Measurements from ENCODE around the gene UHRF2. TPM values are rescaled to one million over a fixed set of nuclear protein-coding genes. Genes with fewer than 3 reads are reported as not detected.
"Not testable (repeated sequence)": the region's sequence is repeated elsewhere in the genome, so short reads cannot be mapped to it uniquely, and the experiment has no call there.

The UHRF2 gene, protein sequence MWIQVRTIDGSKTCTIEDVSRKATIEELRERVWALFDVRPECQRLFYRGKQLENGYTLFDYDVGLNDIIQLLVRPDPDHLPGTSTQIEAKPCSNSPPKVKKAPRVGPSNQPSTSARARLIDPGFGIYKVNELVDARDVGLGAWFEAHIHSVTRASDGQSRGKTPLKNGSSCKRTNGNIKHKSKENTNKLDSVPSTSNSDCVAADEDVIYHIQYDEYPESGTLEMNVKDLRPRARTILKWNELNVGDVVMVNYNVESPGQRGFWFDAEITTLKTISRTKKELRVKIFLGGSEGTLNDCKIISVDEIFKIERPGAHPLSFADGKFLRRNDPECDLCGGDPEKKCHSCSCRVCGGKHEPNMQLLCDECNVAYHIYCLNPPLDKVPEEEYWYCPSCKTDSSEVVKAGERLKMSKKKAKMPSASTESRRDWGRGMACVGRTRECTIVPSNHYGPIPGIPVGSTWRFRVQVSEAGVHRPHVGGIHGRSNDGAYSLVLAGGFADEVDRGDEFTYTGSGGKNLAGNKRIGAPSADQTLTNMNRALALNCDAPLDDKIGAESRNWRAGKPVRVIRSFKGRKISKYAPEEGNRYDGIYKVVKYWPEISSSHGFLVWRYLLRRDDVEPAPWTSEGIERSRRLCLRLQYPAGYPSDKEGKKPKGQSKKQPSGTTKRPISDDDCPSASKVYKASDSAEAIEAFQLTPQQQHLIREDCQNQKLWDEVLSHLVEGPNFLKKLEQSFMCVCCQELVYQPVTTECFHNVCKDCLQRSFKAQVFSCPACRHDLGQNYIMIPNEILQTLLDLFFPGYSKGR
- polyA plus RNA-seq: 10 to 100 TPM; 10.8 to 15.9 (median 11.6) TPM

DNA sequence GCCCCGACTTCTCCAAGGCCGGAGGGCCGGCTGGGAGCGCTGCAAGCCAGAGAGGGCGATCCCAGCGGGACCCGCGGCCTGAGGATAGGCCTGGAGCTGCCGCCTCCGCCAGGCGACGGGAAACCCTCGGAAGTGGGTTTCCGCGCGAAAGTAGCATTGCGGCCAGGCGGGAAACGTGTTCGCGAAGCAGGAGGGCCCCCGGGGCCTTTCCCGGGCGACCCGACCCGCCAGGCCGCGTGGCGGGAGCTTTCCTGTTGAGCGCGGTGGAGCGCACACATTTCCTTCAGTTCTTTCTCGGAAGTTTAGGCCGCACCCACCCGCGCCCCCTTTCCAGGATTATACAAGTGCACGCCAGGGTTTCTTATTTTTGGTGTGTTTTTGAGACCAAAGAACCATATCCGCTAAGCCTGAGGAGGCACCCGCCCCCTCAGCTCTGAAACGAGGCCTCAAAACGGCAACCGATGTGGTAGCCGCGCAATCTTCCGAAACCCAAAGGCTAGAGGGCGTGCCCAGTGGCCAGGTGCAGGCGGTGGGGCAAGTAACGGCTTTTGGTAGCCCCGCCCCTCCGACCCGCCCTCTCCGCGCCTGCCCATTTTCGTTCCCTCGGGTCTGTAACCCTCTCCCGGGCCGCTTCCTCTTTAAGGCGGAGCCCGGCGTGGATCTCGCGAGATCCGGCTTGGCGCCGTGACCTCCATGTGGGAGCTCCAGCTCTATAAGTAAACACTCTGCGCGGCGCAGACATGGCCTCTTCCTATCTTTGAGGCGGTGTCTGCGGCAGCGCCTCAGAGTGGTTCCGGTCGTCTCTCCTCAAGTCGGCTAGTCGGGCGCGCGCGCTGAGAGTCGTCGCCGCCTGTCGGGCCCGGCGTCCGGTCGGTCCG is at the start of gene UHRF2:
TSS of gene UHRF2 (plus strand) at position 713 of the 878 bp plus-strand sequence. CDS start 292 bp downstream, outside the sequence.
- Mint-ChIP-seq H3K27me3 (ENCODE audit: low read depth in 3 of 3) (peaks cover 4 to 7% (median 5%) of the 10 kb centered on the region in 3 donors), H3K4me3 (peak within 1 kb of the TSS; percentile 86 to 94 (median 91)), H3K36me3 (peaks cover 0 to 8% (median 4%) of the 10 kb centered on the region in 3 donors), H3K27ac (peak within 1 kb of the TSS; percentile 86 to 95 (median 90)), H3K4me1 (peaks cover 35 to 37% of the 10 kb centered on the region in 2 donors), H3K9me3 (no peaks in the 10 kb centered on the region)
- peak; percentile 92 to 95 (median 94) for DNase-seq

DNA sequence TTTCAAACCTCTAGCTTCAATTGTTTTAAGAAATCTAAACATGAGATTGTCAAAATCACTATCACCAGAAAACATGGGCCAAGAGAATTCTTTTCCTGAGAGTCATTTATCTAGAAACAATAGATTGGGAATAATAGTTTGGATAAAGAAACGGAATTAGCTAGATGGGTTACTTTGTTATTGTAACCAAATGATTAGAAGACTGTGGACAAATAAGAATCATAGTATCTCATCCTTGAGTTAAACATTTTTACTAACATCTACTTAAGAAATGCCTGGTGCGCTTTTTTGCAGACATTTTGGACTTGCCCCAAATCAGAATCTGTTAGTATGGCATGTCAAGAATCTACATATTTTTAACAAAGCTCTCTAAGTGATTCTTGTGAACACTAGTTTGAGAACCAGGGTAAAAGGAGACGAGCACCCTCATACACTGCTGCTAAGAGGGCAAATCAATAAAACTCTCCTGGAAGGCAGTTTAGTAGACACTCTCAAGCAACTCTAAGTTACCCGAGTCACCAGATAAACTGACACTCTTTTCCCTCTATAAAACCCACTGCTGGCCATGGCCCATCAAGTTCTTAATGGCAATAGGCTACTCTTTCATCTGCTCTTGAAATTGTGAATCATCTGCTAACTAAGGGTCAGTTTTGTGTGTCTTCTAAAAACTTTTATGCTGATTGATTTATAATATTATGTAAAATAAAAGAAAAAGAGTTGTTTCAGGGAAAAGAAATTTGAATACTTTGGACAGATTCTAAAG is 45.7 kb upstream of the UHRF2 start:
- peaks cover 0 to 5% (median 1%) of the 10 kb centered on the region in 3 donors for H3K27me3 Mint-ChIP-seq (ENCODE audit: low read depth in 3 of 3)
- peaks cover 0 to 3% (median 0%) of the 10 kb centered on the region in 3 donors for H3K36me3 Mint-ChIP-seq
- no peaks in the 10 kb centered on the region for H3K4me1 Mint-ChIP-seq
- H3K9me3 Mint-ChIP-seq: peaks cover 0 to 6% (median 3%) of the 10 kb centered on the region in 6 donors
- DNase-seq: no peak
- H3K27ac Mint-ChIP-seq: no peak overlapping the region
- H3K4me3 Mint-ChIP-seq: no peak overlapping the region

DNA sequence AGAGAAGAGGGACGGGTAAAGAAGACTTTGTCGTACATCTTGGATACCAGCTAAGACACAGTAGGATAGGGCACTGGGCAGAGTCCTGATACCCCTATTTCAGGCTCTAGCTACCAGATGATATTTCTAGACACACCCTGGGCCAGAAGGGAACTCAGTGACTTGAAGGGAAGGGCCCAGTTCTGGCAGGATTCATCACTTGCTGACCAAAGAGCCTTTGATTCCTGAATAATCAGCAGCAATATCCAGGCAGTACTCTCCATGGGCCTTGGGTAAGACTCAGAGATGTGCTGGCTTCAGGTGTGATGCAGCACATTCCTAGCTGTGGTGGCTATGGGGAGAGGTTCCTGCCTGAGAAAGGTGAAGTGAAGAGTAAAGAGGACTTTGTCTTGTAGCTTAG is 44.2 kb upstream of the UHRF2 start:
- DNase-seq: no peak
- Mint-ChIP-seq H3K9me3 (peaks cover 0 to 8% (median 3%) of the 10 kb centered on the region in 6 donors), H3K4me1 (no peaks in the 10 kb centered on the region), H3K27me3 (ENCODE audit: low read depth in 3 of 3) (peaks cover 0 to 5% (median 1%) of the 10 kb centered on the region in 3 donors), H3K27ac (no peak overlapping the region), H3K36me3 (peaks cover 0 to 3% (median 0%) of the 10 kb centered on the region in 3 donors), H3K4me3 (no peak overlapping the region)

DNA sequence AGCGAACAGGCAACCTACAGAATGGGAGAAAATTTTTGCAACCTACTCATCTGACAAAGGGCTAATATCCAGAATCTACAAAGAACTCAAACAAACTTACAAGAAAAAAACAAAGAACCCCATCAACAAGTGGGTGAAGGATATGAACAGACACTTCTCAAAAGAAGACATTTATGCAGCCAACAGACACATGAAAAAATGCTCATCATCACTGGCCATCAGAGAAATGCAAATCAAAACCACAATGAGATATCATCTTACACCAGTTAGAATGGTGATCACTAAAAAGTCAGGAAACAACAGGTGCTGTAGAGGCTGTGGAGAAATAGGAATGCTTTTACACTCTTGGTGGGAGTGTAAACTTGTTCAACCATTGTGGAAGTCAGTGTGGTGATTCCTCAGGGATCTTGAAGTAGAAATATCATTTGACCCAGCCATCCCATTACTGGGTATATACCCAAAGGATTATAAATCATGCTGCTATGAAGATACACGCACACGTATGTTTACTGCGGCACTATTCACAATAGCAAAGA is 31.5 kb upstream of the UHRF2 start:
- H3K4me3 Mint-ChIP-seq; H3K9me3 Mint-ChIP-seq; H3K27ac Mint-ChIP-seq; H3K4me1 Mint-ChIP-seq; H3K27me3 Mint-ChIP-seq (ENCODE audit: low read depth in 3 of 3); H3K36me3 Mint-ChIP-seq; DNase-seq: not testable (repeated sequence)

DNA sequence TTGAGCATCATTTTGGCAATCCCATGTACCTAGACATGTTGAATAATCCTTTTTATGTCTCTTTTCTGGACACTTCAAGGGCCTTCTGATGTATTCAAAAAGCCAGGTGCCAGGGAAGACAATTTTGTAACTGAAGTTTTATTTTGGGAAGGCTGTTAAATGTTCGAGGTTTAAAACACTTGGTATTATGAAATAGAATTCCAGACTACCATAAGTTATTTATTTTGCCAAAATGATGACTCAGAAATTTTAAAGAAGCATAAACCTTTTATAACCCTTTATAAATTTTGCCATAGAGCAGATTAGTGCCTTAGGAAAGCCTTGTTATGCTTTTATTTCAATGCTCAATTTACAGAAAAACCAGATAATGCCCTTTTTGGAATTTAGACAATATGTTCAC is 30.3 kb upstream of the UHRF2 start:
- Mint-ChIP-seq H3K27me3 (ENCODE audit: low read depth in 3 of 3) (peaks cover 3 to 9% (median 3%) of the 10 kb centered on the region in 3 donors), H3K27ac (no peak overlapping the region), H3K9me3 (peaks cover 0 to 4% (median 0%) of the 10 kb centered on the region in 6 donors), H3K4me1 (no peaks in the 10 kb centered on the region), H3K4me3 (no peak overlapping the region), H3K36me3 (no peaks in the 10 kb centered on the region)
- DNase-seq: no peak

DNA sequence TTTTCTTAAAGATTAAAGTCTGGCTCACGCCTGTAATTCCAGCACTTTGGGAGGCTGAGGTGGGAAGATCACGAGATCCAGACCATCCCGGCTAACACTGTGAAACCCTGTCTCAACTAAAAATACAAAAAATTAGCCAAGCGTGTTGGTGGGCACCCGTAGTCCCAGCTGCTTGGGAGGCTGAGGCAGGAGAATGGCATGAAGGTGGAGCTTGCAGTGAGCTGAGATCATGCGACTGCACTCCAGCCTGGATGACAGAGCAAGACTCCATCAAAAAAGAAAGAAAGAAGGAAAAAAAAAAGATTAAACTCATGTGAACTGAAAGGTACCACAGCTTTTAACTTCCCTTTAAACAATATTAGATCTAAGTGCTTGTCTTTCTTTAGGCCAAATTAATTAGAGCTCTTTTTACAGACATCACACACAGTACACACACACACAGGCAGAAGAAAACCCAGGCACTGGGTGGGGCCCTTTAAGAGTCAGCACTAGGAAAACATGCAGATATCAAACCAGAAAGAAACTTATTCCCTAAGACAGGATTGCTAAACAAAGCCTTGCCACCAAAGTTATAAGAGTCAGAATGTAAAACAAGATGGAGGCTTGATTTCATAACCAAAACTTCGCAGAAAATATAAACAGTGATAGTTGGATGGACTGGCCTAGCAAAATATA is 29.3 kb upstream of the UHRF2 start:
- no peak overlapping the region for H3K4me3 Mint-ChIP-seq
- no peak overlapping the region for H3K27ac Mint-ChIP-seq
- no peaks in the 10 kb centered on the region for H3K4me1 Mint-ChIP-seq
- peaks cover 3 to 9% (median 4%) of the 10 kb centered on the region in 3 donors for H3K27me3 Mint-ChIP-seq (ENCODE audit: low read depth in 3 of 3)
- H3K9me3 Mint-ChIP-seq: peaks cover 0 to 4% (median 0%) of the 10 kb centered on the region in 6 donors
- no peak for DNase-seq
- no peaks in the 10 kb centered on the region for H3K36me3 Mint-ChIP-seq

DNA sequence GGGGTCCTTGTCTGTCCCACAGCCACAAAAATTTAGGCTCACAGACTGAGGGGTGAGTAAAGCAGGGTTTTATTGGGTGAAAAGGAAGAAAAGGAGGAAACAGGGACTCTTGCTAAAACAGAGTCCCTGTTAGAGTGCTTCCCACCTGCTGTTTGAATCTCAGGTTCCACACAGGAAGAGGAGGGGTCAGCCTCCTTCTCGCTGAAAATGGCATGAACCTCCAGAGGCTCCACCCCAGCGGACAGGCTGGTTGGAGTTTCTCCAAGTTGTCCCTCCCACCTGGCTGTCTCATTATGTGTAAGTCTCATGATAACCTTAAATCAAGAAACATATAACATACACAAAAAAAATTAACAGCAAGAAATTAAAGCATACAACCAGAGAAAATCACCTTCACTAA is 28.3 kb upstream of the UHRF2 start:
- Mint-ChIP-seq H3K27ac (peak overlapping the region in 1 of 6 donors; percentile 41), H3K36me3 (no peaks in the 10 kb centered on the region), H3K4me1 (no peaks in the 10 kb centered on the region), H3K27me3 (ENCODE audit: low read depth in 3 of 3) (peaks cover under 1 to 4% (median 3%) of the 10 kb centered on the region in 3 donors), H3K9me3 (peaks cover 0 to 4% (median 0%) of the 10 kb centered on the region in 6 donors), H3K4me3 (no peak overlapping the region)
- no peak for DNase-seq

DNA sequence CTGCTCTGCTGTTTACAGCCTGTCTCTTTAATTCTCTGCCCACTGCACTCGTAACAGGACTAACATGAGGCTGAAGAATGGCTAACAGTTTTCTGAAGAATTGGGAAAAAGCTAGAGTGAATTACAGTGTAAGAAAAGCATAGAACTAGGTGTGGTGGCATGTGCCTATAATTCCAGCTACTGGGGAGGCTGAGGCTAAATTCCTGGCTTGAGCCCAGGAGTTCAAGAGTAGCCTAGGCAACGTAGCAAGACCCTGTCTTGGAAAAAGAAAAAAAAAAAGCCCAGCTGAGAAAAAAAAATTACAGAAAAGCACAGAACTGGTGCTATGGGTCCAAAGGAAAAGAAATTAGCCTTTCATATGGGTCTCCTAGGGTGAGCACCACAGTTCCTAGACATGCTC is 13.9 kb upstream of the UHRF2 start:
- DNase-seq: no peak
- Mint-ChIP-seq H3K27ac (no peak overlapping the region), H3K27me3 (ENCODE audit: low read depth in 3 of 3) (peaks cover 2 to 9% (median 4%) of the 10 kb centered on the region in 3 donors), H3K4me3 (no peak overlapping the region), H3K4me1 (no peaks in the 10 kb centered on the region), H3K36me3 (no peaks in the 10 kb centered on the region), H3K9me3 (no peaks in the 10 kb centered on the region)

DNA sequence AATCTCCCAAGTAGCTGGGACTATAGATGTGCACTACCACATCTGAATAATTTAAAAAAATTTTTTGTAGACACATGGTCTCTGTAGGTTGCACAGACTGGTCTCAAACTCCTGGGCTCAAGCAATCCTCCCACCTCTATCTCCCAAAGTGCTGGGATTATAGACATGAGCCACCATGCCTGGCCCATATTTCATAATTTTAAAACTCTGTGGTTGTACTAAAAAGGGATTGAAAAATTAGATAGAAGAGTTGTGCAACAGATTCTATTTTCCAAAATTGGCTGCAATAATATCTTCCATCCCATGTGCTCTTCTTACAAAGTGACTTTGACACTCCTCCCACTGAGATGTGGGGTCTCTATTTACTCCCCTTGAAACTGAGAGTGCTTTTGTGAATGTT is 7.6 kb upstream of the UHRF2 start:
- Mint-ChIP-seq H3K4me3 (no peak overlapping the region), H3K36me3 (no peaks in the 10 kb centered on the region), H3K9me3 (no peaks in the 10 kb centered on the region), H3K4me1 (no peaks in the 10 kb centered on the region), H3K27me3 (ENCODE audit: low read depth in 3 of 3) (peaks cover 0 to 5% (median 2%) of the 10 kb centered on the region in 3 donors), H3K27ac (no peak overlapping the region)
- no peak for DNase-seq

DNA sequence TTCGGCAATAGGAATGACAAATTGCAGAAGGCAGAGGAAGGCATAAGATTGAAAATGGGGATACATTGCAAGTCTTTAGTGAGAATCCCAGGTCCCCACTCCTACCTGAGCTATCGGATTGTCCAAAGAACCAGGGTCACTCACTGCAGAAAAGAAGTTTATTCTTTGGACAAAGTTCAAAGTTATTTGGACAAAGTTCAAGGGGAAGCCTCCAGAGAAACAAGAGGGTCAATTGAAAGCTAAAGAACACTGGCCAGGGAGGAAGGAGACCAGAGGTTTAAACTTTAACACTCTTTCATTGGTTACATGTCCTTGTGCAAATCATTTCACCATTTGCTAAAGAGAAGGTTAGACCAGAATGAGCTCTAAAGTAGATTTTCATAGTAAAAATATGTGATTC is 5.2 kb upstream of the UHRF2 start:
- H3K27me3 Mint-ChIP-seq (ENCODE audit: low read depth in 3 of 3): peaks cover 2 to 4% (median 4%) of the 10 kb centered on the region in 3 donors
- H3K4me3 Mint-ChIP-seq: no peak overlapping the region
- no peaks in the 10 kb centered on the region for H3K9me3 Mint-ChIP-seq
- peaks cover 0 to 4% of the 10 kb centered on the region in 2 donors for H3K4me1 Mint-ChIP-seq
- no peaks in the 10 kb centered on the region for H3K36me3 Mint-ChIP-seq
- DNase-seq: no peak
- no peak overlapping the region for H3K27ac Mint-ChIP-seq

DNA sequence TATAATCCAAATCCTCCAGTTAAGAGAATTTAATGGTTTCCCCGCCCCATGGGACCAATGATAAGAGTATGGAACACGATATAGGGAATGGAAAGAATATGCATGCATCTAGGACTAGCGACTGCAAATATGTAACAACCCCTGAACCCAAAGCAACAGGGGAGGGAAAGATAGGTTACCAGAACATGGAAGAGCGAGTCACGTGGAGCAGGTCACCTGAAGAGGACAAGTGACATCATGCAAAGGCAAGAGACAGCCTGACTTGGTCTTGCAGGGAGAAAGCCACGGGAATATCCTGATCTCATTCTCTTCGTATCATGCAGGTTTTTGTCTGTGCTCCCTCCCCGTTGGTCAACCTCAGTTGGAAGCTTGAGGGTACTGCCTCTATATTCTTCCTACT is 4.7 kb upstream of the UHRF2 start:
- H3K9me3 Mint-ChIP-seq: no peaks in the 10 kb centered on the region
- H3K4me3 Mint-ChIP-seq: no peak overlapping the region
- DNase-seq: no peak
- H3K4me1 Mint-ChIP-seq: peaks cover 0 to 4% of the 10 kb centered on the region in 2 donors
- H3K36me3 Mint-ChIP-seq: no peaks in the 10 kb centered on the region
- H3K27me3 Mint-ChIP-seq (ENCODE audit: low read depth in 3 of 3): peaks cover 3 to 7% (median 6%) of the 10 kb centered on the region in 3 donors
- H3K27ac Mint-ChIP-seq: no peak overlapping the region

DNA sequence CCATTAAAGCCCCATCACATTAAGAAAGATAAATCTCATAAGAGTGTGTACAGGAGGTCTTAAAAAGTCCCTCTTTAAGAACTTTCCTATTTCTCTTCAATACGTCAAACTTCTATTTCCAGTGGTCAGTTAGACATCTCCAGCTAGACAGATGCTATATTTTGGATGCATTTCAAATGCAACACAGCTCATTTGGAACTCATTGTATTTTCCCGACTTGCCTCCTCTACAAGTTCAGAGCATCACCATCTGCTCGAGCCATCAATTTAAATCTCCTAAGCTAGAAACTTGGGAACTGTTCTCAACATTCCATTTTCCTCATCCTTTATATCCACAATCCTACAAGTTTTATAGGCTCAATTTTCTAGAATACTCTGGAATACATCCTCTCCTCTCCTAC is 3.2 kb upstream of the UHRF2 start:
- Mint-ChIP-seq H3K27ac (no peak overlapping the region), H3K9me3 (no peaks in the 10 kb centered on the region), H3K27me3 (ENCODE audit: low read depth in 3 of 3) (peaks cover 4 to 7% (median 5%) of the 10 kb centered on the region in 3 donors), H3K36me3 (no peaks in the 10 kb centered on the region), H3K4me1 (peaks cover 9 to 12% of the 10 kb centered on the region in 2 donors), H3K4me3 (no peak overlapping the region)
- no peak for DNase-seq

Measured in immature natural killer cell (primary cell).